Activated naive CD8-positive, alpha-beta T cell treated with anti-CD3 and anti-CD28 coated beads, Interleukin-2, amount 50 U/mL, for 24 hours (primary cell): ENCODE measurements around the gene APEH.

Source experiments
- ATAC-seq: fragments of 150-1000 bp; cut with Tn5 transposase; one replicate; pipeline ENCODE4 v1.10.0; 2021
- DNase-seq: peaks from one replicate; pipeline ENCODE4 v3.0.0; 2021
- H3K27ac Mint-ChIP-seq: one replicate; pipeline ENCODE4 v1.8.0; 2021; ENCODE audit warnings: mild to moderate bottlenecking, mixed read lengths
- H3K27me3 Mint-ChIP-seq: one replicate; pipeline ENCODE4 v1.8.0; 2021; ENCODE audit warnings: mixed read lengths
- H3K36me3 Mint-ChIP-seq: one replicate; pipeline ENCODE4 v1.8.0; 2021; ENCODE audit warnings: low read depth, mixed read lengths
- H3K4me1 Mint-ChIP-seq: one replicate; pipeline ENCODE4 v1.8.0; 2021; ENCODE audit warnings: mixed read lengths
- H3K4me3 Mint-ChIP-seq: one replicate; pipeline ENCODE4 v1.8.0; 2021; ENCODE audit warnings: mild to moderate bottlenecking, moderate library complexity, mixed read lengths
- H3K9me3 Mint-ChIP-seq: one replicate; pipeline ENCODE4 v1.8.0; 2021; ENCODE audit warnings: mixed read lengths

The APEH gene

GRCh38 chr3:49715611-49716121 lies 41.5 kb downstream of the APEH start:
- H3K4me3 Mint-ChIP-seq = no peak overlapping the region
- DNase-seq (no peak), ATAC-seq (no peak)
- H3K9me3 Mint-ChIP-seq = no peaks in the 10 kb centered on the region
- no peaks in the 10 kb centered on the region for H3K36me3 Mint-ChIP-seq
- H3K4me1 Mint-ChIP-seq = peaks cover 26% of the 10 kb centered on the region
- H3K27ac Mint-ChIP-seq = no peak overlapping the region
- H3K27me3 Mint-ChIP-seq = no peaks in the 10 kb centered on the region

GRCh38 chr3:49716169-49716568 lies 42.0 kb downstream of the APEH start:
- ATAC-seq (no peak), DNase-seq (no peak)
- H3K4me3 Mint-ChIP-seq = no peak overlapping the region
- no peak overlapping the region for H3K27ac Mint-ChIP-seq
- H3K4me1 Mint-ChIP-seq = peaks cover 25% of the 10 kb centered on the region
- no peaks in the 10 kb centered on the region for H3K27me3 Mint-ChIP-seq
- H3K9me3 Mint-ChIP-seq = no peaks in the 10 kb centered on the region
- H3K36me3 Mint-ChIP-seq = peaks cover 3% of the 10 kb centered on the region

- Mint-ChIP-seq H3K36me3 (peaks cover 4% of the 10 kb centered on the region), H3K4me1 (peaks cover 20% of the 10 kb centered on the region), H3K27me3 (no peaks in the 10 kb centered on the region), H3K27ac (no peak overlapping the region), H3K4me3 (no peak overlapping the region), H3K9me3 (no peaks in the 10 kb centered on the region)
- DNase-seq = no peak
- ATAC-seq = no peak
Measured at GRCh38 chr3:49716691-49717210, 42.6 kb downstream of the APEH start.

GRCh38 chr3:49717211-49717958 lies 43.2 kb downstream of the APEH start:
- Mint-ChIP-seq H3K27ac (no peak overlapping the region), H3K36me3 (peaks cover 4% of the 10 kb centered on the region), H3K4me3 (no peak overlapping the region), H3K27me3 (no peaks in the 10 kb centered on the region), H3K9me3 (no peaks in the 10 kb centered on the region), H3K4me1 (peaks cover 23% of the 10 kb centered on the region)
- DNase-seq = no peak
- ATAC-seq = no peak

- no peak overlapping the region for H3K27ac Mint-ChIP-seq
- no peak for DNase-seq
- no peaks in the 10 kb centered on the region for H3K27me3 Mint-ChIP-seq
- H3K4me3 Mint-ChIP-seq = peak overlapping the region; percentile 75
- ATAC-seq = no peak
- H3K4me1 Mint-ChIP-seq = peaks cover 28% of the 10 kb centered on the region
- H3K9me3 Mint-ChIP-seq = no peaks in the 10 kb centered on the region
- peaks cover 8% of the 10 kb centered on the region for H3K36me3 Mint-ChIP-seq
Measured at GRCh38 chr3:49717959-49718857, 44.1 kb downstream of the APEH start.

GRCh38 chr3:49718858-49719213 lies 44.7 kb downstream of the APEH start:
- Mint-ChIP-seq H3K9me3 (no peaks in the 10 kb centered on the region), H3K27me3 (no peaks in the 10 kb centered on the region), H3K4me1 (peaks cover 28% of the 10 kb centered on the region), H3K36me3 (peaks cover 8% of the 10 kb centered on the region), H3K4me3 (peak overlapping the region; percentile 75), H3K27ac (no peak overlapping the region)
- ATAC-seq = no peak
- no peak for DNase-seq

- DNase-seq (peak; percentile 91), ATAC-seq (peak; percentile 67)
- Mint-ChIP-seq H3K4me3 (peak within 1 kb of the TSS; percentile 75), H3K4me1 (peaks cover 31% of the 10 kb centered on the region), H3K27ac (peak within 1 kb of the TSS; percentile 49), H3K36me3 (peaks cover 8% of the 10 kb centered on the region), H3K9me3 (no peaks in the 10 kb centered on the region), H3K27me3 (no peaks in the 10 kb centered on the region)
Measured at GRCh38 chr3:49719214-49719884, 45.2 kb downstream of the APEH start, which contains the start of gene AMIGO3. AMIGO3 (minus strand) TSS chr3:49719684; CDS start chr3:49719465, 219 bp downstream.

GRCh38 chr3:49720855-49721595 lies 46.9 kb downstream of the APEH start:
- Mint-ChIP-seq H3K27ac (no peak overlapping the region), H3K36me3 (peaks cover 8% of the 10 kb centered on the region), H3K4me1 (peaks cover 31% of the 10 kb centered on the region), H3K27me3 (no peaks in the 10 kb centered on the region), H3K4me3 (peak overlapping the region; percentile 38), H3K9me3 (no peaks in the 10 kb centered on the region)
- ATAC-seq = no peak
- DNase-seq = no peak

- H3K4me3 Mint-ChIP-seq = no peak overlapping the region
- no peak overlapping the region for H3K27ac Mint-ChIP-seq
- no peak for ATAC-seq
- H3K9me3 Mint-ChIP-seq = no peaks in the 10 kb centered on the region
- peaks cover 8% of the 10 kb centered on the region for H3K36me3 Mint-ChIP-seq
- DNase-seq = no peak
- H3K27me3 Mint-ChIP-seq = no peaks in the 10 kb centered on the region
- H3K4me1 Mint-ChIP-seq = peaks cover 31% of the 10 kb centered on the region
Measured at GRCh38 chr3:49721596-49721895, 47.4 kb downstream of the APEH start.

- no peak for DNase-seq
- H3K4me1 Mint-ChIP-seq = peaks cover 31% of the 10 kb centered on the region
Measured at GRCh38 chr3:49721896-49722781, 48.0 kb downstream of the APEH start.

GRCh38 chr3:49722896-49723295 lies 48.7 kb downstream of the APEH start:
- H3K36me3 Mint-ChIP-seq = peaks cover 8% of the 10 kb centered on the region
- no peak for ATAC-seq
- H3K9me3 Mint-ChIP-seq = no peaks in the 10 kb centered on the region
- H3K4me3 Mint-ChIP-seq = peak overlapping the region; percentile 85
- peaks cover 31% of the 10 kb centered on the region for H3K4me1 Mint-ChIP-seq
- no peaks in the 10 kb centered on the region for H3K27me3 Mint-ChIP-seq
- peak overlapping the region; percentile 92 for H3K27ac Mint-ChIP-seq
- DNase-seq = no peak

More at GRCh38 chr3:49721896-49722781, 48.0 kb downstream of the APEH start:
- Mint-ChIP-seq H3K36me3 (peaks cover 8% of the 10 kb centered on the region), H3K9me3 (no peaks in the 10 kb centered on the region), H3K4me3 (peak overlapping the region; percentile 85), H3K27me3 (no peaks in the 10 kb centered on the region), H3K27ac (peak overlapping the region; percentile 84)
- ATAC-seq = no peak

GRCh38 chr3:49723296-49723627 lies 49.1 kb downstream of the APEH start:
- DNase-seq (peak; percentile 61), ATAC-seq (peak; percentile 8)
- Mint-ChIP-seq H3K9me3 (no peaks in the 10 kb centered on the region), H3K4me3 (peak overlapping the region; percentile 85), H3K4me1 (peaks cover 31% of the 10 kb centered on the region), H3K36me3 (peaks cover 8% of the 10 kb centered on the region), H3K27me3 (no peaks in the 10 kb centered on the region), H3K27ac (peak overlapping the region; percentile 92)
